HCT116 (cell line): ENCODE data around the gene ENPP6. TPM values are rescaled to one million over a fixed set of nuclear protein-coding genes. Genes with fewer than 3 reads are reported as not detected.

Experiments
- ATAC-seq: fragments of 200-7000 bp; cut with Tn5 transposase; 2 replicates; pipeline ENCODE4 v1.9.1; 2020; ENCODE audit warnings: mild to moderate bottlenecking, moderate library complexity
- BruUV-seq: library from RNA; stranded (reverse); fragments of 400-500 nt; replicated peaks from 2 replicates; lab custom pipeline; 2021; lab: Mats Ljungman, UMichigan
- CTCF ChIA-PET: fragments of 300-600 bp; sonication (Branson Sonifier 250); formaldehyde crosslinking; loops from one replicate; lab custom pipeline; 2021; ENCODE audit warnings: antibody characterized with exemption; lab: Charles Lee
- POLR2A ChIA-PET: fragments of 300-600, 350-600 bp; sonication (Branson Sonifier 250); formaldehyde crosslinking; loops from one replicate; lab custom pipeline; 2021; ENCODE audit warnings: antibody characterized with exemption; lab: Charles Lee
- RAD21 ChIA-PET, 2 experiments: fragments of 300-600 bp; sonication (Branson Sonifier 250); formaldehyde crosslinking; loops; one replicate each; lab custom pipeline; 2023; ENCODE audit warnings: low total read pairs in 2 of 2; ENCODE audit not compliant: uncharacterized antibody in 2 of 2, unreplicated experiment in 2 of 2, low non-redundant PET in 1 of 2; lab: Charles Lee
- DNase-seq: peaks from one replicate; pipeline ENCODE4 v3.0.0-alpha.2; 2010; ENCODE audit warnings: low read depth, low spot score
- H2AFZ ChIP-seq: fragments of 200-600 bp; shearing (Covaris generic), sonication (generic); 2 replicates; pipeline ENCODE4 v1.6.1; 2017; ENCODE audit warnings: low read depth, mixed run types, mixed read lengths, antibody characterized with exemption, low read length; ENCODE audit not compliant: poor library complexity, severe bottlenecking
- H3K27ac ChIP-seq: 2 replicates; pipeline ENCODE4 v1.5.1; 2012; ENCODE audit warnings: low read depth, low read length
- H3K27me3 ChIP-seq: fragments of 200-600 bp; sonication (generic); 2 replicates; pipeline ENCODE4 v1.6.1; 2016; ENCODE audit warnings: mixed run types, low read length, mixed read lengths; ENCODE audit not compliant: insufficient read depth
- H3K36me3 ChIP-seq, 2 experiments: fragments of 200-500 bp in 1 of 2; fragments of 200-600 bp in 1 of 2; sonication (Bioruptor generic) in 1 of 2; sonication (generic) in 1 of 2; 2 replicates each; pipeline versions ENCODE4 v1.5.1 to v1.6.1; 2014 to 2016; ENCODE audit warnings: low read length in 2 of 2, inconsistent platforms in 1 of 2, mixed read lengths in 1 of 2, mixed run types in 1 of 2; ENCODE audit not compliant: insufficient read depth in 2 of 2, control insufficient read depth in 1 of 2
- H3K4me1 ChIP-seq, 2 experiments: fragments of 200-600 bp in 1 of 2; sonication (generic) in 1 of 2; 2 replicates each; pipeline versions ENCODE4 v1.5.1 to v1.6.1; 2012 to 2017; ENCODE audit warnings: low read length in 2 of 2, inconsistent platforms in 1 of 2, mild to moderate bottlenecking in 1 of 2, mixed read lengths in 1 of 2, mixed run types in 1 of 2, moderate library complexity in 1 of 2; ENCODE audit not compliant: insufficient read depth in 2 of 2, control insufficient read depth in 1 of 2
- H3K4me2 ChIP-seq: fragments of 200-600 bp; sonication (generic); 2 replicates; pipeline ENCODE4 v1.6.1; 2017; ENCODE audit warnings: mixed run types, low read length, mixed read lengths
- H3K4me3 ChIP-seq, 2 experiments: fragments of 200-600 bp in 1 of 2; sonication (generic) in 1 of 2; replicated peaks in 1 of 2; 2 replicates each; pipeline ENCODE4 v1.5.1; 2011 to 2016; ENCODE audit warnings: low read length in 2 of 2, control low read depth in 1 of 2, low read depth in 1 of 2, mild to moderate bottlenecking in 1 of 2, mixed read lengths in 1 of 2, mixed run types in 1 of 2
- H3K79me2 ChIP-seq: fragments of 200-600 bp; sonication (generic); 2 replicates; pipeline ENCODE4 v1.6.1; 2017; ENCODE audit warnings: mild to moderate bottlenecking, mixed run types, low read length, moderate library complexity, mixed read lengths; ENCODE audit not compliant: insufficient read depth
- H3K9ac ChIP-seq: fragments of 200-600 bp; sonication (generic); 2 replicates; pipeline ENCODE4 v1.6.1; 2016; ENCODE audit warnings: low read length, mixed read lengths
- H3K9me2 ChIP-seq: fragments of 200-600 bp; sonication (generic), shearing (Covaris generic); 2 replicates; pipeline ENCODE4 v1.6.1; 2017; ENCODE audit warnings: mixed run types, mild to moderate bottlenecking, moderate library complexity; ENCODE audit not compliant: insufficient read depth
- H3K9me3 ChIP-seq, 2 experiments: fragments of 200-500 bp in 1 of 2; fragments of 200-600 bp in 1 of 2; sonication (Bioruptor generic) in 1 of 2; sonication (generic) in 1 of 2; 2 replicates each; pipeline ENCODE4 v1.6.1; 2014 to 2017; ENCODE audit warnings: low read length in 2 of 2, mixed read lengths in 2 of 2, inconsistent platforms in 1 of 2, low read depth in 1 of 2, mild to moderate bottlenecking in 1 of 2, mixed run types in 1 of 2, moderate library complexity in 1 of 2; ENCODE audit not compliant: control insufficient read depth in 1 of 2, insufficient read depth in 1 of 2
- H4K20me1 ChIP-seq: fragments of 200-600 bp; sonication (generic), shearing (Covaris generic); 2 replicates; pipeline ENCODE4 v1.6.1; 2017; ENCODE audit warnings: mixed run types, mild to moderate bottlenecking, moderate library complexity; ENCODE audit not compliant: insufficient read depth
- CTCF ChIP-seq, 3 experiments: fragments of 200-600 bp in 1 of 3; sonication (generic) in 1 of 3; IDR thresholded peaks in 2 of 3; conservative IDR thresholded peaks in 1 of 3; 2 replicates each; pipeline ENCODE4 v1.5.1; 2012 to 2017; ENCODE audit warnings: low read depth in 2 of 3, low read length in 2 of 3, antibody characterized with exemption in 1 of 3, borderline replicate concordance in 1 of 3, control low read depth in 1 of 3, mild to moderate bottlenecking in 1 of 3, mixed read lengths in 1 of 3, mixed run types in 1 of 3, moderate library complexity in 1 of 3; ENCODE audit not compliant: insufficient read depth in 1 of 3
- EZH2phosphoT487 ChIP-seq: fragments of 200-600 bp; IDR thresholded peaks from 2 replicates; pipeline ENCODE4 v1.6.1; 2018; ENCODE audit warnings: antibody characterized with exemption, borderline replicate concordance
- REST ChIP-seq: IDR thresholded peaks from 2 replicates; pipeline ENCODE4 v1.6.1; 2012; ENCODE audit warnings: low read depth
- intact Hi-C: fragments of 100-400 bp; cut with micrococcal nuclease; formaldehyde crosslinking; loops from 2 replicates; pipeline ENCODE4 v1.10.0; 2022
- total RNA-seq: library from RNA; stranded (reverse); gene quantifications from one replicate; pipeline ENCODE4 v1.2.1, GENCODE V29; 2021; ENCODE audit not compliant: unreplicated experiment

The ENPP6 gene
- total RNA-seq, 1 experiment from 2014 or later: not detected

GRCh38 chr4:184262901-184263300 lies 45.2 kb upstream of the ENPP6 start (continued):
- TF ChIP-seq REST: no peak

GRCh38 chr4:184261246-184261645 lies 43.6 kb upstream of the ENPP6 start:
- Histone ChIP-seq H3K9ac (no peak overlapping the region), H3K4me3 (no peak overlapping the region), H3K27ac (no peak overlapping the region), H3K4me1 (peaks cover 0 to 13% of the 10 kb centered on the region in 2 experiments; a peak in 1 of 4 replicates), H3K9me3 (no peaks in the 10 kb centered on the region), H3K4me2 (no peak overlapping the region), H3K79me2 (no peaks in the 10 kb centered on the region), H4K20me1 (no peaks in the 10 kb centered on the region), H2AFZ (no peak overlapping the region), H3K36me3 (no peaks in the 10 kb centered on the region), H3K27me3 (no peaks in the 10 kb centered on the region), H3K9me2 (no peaks in the 10 kb centered on the region)
- no peak for TF ChIP-seq CTCF (IDR thresholded peaks at IDR 0.05 in 2 of 3, conservative IDR thresholded peaks at IDR 0.05 in 1 of 3; ENCODE audit: borderline replicate concordance in 1 of 3, insufficient read depth in 1 of 3, low read depth in 2 of 3, low read length in 2 of 3)
- no peak for TF ChIP-seq EZH2phosphoT487
- TF ChIP-seq REST: no peak
- CTCF ChIA-PET: interaction anchor here (1.1 kb wide), 1 partner anchor 10 kb away, joined by 3 read pairs; no protein-coding TSS in a partner anchor
- RAD21 ChIA-PET: no interaction called here
- intact Hi-C loops: loop anchor here (10.0 kb wide), 1 partner anchor 474 kb away; the partner anchor contains the start of gene CENPU
- ATAC-seq (no peak), DNase-seq (no peak)
- POLR2A ChIA-PET: no interaction called here
- BruUV-seq: no TSS peak
